ENCODE results near the gene GRIFIN.

Gene GRIFIN

DNA sequence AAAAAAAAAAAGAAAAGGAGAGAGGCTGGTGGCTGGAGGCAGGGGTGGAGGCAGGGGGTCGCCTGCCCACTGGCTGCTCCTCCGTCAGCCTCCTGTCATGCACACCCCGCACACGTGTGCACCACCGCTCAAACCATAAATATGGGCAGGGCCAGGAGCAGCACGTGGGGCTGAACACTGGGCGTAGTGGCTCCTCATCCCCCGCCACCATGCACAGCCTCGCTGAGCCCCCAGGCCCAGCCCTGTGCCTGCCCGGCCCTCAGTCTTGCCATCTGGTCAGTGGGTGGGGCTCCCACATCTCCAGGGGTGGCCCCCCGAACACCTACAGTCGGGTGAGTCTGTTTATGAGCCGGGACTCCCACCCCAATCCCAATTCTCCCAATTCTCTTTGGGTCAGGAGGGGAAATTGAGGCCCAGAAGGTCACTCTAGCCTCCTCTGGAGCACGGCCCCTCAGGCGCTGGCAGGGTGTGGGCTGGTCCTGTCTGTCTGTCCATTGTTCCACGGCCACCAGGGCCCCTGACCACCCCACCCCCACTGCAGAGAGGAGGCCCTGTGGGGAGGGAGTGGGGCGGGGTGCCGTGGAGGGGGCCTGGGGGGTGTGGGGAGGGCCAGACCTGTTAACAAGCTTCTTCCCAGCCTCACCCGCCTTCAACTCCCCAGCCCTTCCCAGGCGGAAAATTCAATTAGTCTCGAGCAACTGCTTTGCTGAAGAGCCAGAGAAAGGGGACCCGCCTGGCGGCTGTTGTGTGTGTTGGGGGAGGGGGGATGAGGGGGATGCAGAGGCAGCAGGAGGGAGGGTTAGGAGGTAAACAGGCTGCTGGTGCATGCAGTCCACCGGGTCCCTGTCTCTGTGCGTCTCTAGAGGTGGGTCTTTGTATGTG lies 19.5 kb upstream of the GRIFIN start:
- no peak overlapping the region for H3K4me2 ChIP-seq (ENCODE audit: low read depth, low read length, poor library complexity, severe bottlenecking)
- H3K4me1 ChIP-seq (ENCODE audit: insufficient read depth, low read length, poor library complexity, severe bottlenecking), result no peaks in the 10 kb centered on the region
- no peaks in the 10 kb centered on the region for H3K36me3 ChIP-seq (ENCODE audit: insufficient read depth, low read length)
- no peak overlapping the region for H3K4me3 ChIP-seq (ENCODE audit: low read length, poor library complexity, severe bottlenecking)
- TF ChIP-seq, protein P1, sequence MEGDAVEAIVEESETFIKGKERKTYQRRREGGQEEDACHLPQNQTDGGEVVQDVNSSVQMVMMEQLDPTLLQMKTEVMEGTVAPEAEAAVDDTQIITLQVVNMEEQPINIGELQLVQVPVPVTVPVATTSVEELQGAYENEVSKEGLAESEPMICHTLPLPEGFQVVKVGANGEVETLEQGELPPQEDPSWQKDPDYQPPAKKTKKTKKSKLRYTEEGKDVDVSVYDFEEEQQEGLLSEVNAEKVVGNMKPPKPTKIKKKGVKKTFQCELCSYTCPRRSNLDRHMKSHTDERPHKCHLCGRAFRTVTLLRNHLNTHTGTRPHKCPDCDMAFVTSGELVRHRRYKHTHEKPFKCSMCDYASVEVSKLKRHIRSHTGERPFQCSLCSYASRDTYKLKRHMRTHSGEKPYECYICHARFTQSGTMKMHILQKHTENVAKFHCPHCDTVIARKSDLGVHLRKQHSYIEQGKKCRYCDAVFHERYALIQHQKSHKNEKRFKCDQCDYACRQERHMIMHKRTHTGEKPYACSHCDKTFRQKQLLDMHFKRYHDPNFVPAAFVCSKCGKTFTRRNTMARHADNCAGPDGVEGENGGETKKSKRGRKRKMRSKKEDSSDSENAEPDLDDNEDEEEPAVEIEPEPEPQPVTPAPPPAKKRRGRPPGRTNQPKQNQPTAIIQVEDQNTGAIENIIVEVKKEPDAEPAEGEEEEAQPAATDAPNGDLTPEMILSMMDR (conservative IDR thresholded peaks at IDR 0.05; ENCODE audit: low read length), result no peak
- TF ChIP-seq EZH2phosphoT487 (IDR thresholded peaks at IDR 0.05; ENCODE audit: borderline replicate concordance), result no peak
- no peaks in the 10 kb centered on the region for H3F3A ChIP-seq (ENCODE audit: low read depth)
- no peak overlapping the region for H2AFZ ChIP-seq (ENCODE audit: low read length)
- H3K27me3 ChIP-seq (ENCODE audit: insufficient read depth, low read length, poor library complexity, severe bottlenecking), result no peaks in the 10 kb centered on the region
- H3K79me2 ChIP-seq (ENCODE audit: insufficient read depth, low read length), result no peaks in the 10 kb centered on the region
- H4K20me1 ChIP-seq (ENCODE audit: insufficient read depth, low read length, poor library complexity, severe bottlenecking), result no peaks in the 10 kb centered on the region
- H3K9ac ChIP-seq (ENCODE audit: low read depth, low read length, poor library complexity, severe bottlenecking), result no peak overlapping the region
- H3K9me2 ChIP-seq (replicated peaks; ENCODE audit: low read depth, low read length), result no peaks in the 10 kb centered on the region
- H3K9me3 ChIP-seq (ENCODE audit: insufficient read depth, low read depth, low read length), result no peaks in the 10 kb centered on the region

DNA sequence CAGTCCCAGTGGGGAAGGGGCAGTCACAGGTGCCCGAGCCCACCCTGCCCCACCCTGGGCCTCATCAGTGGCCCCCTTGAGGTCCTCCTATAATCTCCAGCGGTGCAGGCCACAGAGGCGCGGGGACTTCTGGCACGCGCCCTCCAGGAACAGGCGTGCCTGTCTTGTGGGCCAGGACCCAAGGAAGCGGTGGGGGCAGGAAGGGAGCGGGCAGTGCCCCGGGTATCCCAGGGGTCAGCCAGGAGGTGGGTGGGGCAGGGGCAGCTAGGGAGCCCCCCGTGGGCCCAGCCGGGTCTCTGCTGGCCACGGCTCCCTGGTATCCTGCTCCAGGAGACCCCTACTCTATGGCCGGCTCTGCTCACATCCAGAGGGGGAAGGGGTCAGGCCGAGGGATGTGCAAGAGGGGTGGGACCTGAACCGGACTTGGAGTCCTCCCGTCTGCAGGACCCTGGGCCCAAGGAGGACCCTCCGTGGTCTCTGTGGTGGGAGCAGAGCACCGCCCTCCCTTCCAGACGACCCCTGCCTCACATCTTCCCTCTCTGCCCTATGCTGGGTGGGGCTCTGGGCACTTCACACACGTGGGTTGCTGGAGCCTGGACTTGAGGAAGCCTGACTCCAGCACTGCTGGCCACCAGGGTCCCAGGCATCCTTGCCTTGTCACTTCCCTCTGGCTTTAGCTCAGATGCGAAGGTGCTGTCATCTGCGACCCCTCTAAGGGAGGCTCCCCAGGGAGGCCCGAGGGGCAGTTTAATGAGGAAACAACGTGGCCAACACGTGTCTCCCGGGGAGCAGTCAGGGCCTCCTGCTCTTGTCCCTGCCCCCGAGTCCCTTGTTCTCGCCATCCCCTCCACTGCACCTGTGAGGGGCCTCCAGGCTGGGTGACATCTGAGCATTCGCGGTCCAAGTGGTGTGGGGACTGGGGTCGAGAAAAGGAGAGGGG lies 18.3 kb upstream of the GRIFIN start:
- H3K4me2 ChIP-seq (ENCODE audit: low read depth, low read length, poor library complexity, severe bottlenecking), result no peak overlapping the region
- no peak overlapping the region for H3K9ac ChIP-seq (ENCODE audit: low read depth, low read length, poor library complexity, severe bottlenecking)
- no peak overlapping the region for H3K4me3 ChIP-seq (ENCODE audit: low read length, poor library complexity, severe bottlenecking)
- no peaks in the 10 kb centered on the region for H3K9me2 ChIP-seq (replicated peaks; ENCODE audit: low read depth, low read length)
- H3K36me3 ChIP-seq (ENCODE audit: insufficient read depth, low read length), result no peaks in the 10 kb centered on the region
- H4K20me1 ChIP-seq (ENCODE audit: insufficient read depth, low read length, poor library complexity, severe bottlenecking), result no peaks in the 10 kb centered on the region
- H3F3A ChIP-seq (ENCODE audit: low read depth), result no peaks in the 10 kb centered on the region
- H3K79me2 ChIP-seq (ENCODE audit: insufficient read depth, low read length), result no peaks in the 10 kb centered on the region
- no peak overlapping the region for H2AFZ ChIP-seq (ENCODE audit: low read length)
- no peaks in the 10 kb centered on the region for H3K27me3 ChIP-seq (ENCODE audit: insufficient read depth, low read length, poor library complexity, severe bottlenecking)
- no peaks in the 10 kb centered on the region for H3K4me1 ChIP-seq (ENCODE audit: insufficient read depth, low read length, poor library complexity, severe bottlenecking)
- no peaks in the 10 kb centered on the region for H3K9me3 ChIP-seq (ENCODE audit: insufficient read depth, low read depth, low read length)
- TF ChIP-seq, protein P1 (conservative IDR thresholded peaks at IDR 0.05; ENCODE audit: low read length), result no peak
- TF ChIP-seq EZH2phosphoT487 (IDR thresholded peaks at IDR 0.05; ENCODE audit: borderline replicate concordance), result no peak

DNA sequence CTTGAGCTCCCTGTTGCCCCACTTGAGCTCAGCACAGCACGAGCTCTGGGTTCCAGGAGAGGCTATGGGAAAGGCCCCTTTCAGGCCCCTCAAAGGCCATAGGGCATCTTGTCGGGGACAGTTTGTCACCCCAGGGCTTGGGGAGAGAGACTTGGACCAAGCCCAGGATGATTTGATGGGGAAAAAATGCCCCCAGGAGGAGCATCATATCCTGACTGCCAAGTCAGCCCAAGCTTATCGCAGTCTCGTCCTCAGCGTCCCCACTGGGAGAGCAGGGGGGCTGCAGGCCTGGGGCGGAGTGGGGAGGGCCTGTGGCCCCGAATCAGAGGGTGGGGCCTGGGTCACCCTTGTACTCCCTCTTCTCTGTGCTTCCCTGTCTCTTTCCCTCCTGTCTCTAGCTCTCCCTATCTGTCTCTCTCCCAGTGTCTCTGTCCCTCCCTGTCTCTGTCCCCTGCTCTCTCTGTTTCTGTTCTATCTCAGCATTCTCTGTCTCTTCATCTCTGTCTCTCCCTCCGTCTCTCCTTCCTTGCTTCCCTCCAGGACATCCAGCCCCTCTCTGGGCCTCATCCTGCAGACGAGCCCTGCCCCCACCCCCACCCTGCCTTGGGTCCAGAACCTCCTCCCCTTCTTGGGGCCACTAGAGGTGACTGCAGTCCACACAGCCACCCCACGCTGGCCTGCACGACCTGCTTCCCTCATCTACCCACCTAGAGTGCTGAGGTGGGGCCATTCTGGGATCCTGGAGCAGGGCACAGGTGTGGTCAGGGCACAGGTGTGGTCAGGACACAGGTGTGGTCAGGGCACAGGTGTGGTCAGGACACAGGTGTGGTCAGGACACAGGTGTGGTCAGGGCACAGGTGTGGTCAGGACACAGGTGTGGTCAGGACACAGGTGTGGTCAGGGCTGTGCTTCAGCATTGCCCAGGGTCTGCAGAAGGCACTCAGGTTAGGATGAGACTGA lies 17.3 kb upstream of the GRIFIN start:
- Histone ChIP-seq H3K4me2 (ENCODE audit: low read depth, low read length, poor library complexity, severe bottlenecking) (no peak overlapping the region), H3F3A (ENCODE audit: low read depth) (no peaks in the 10 kb centered on the region), H3K9ac (ENCODE audit: low read depth, low read length, poor library complexity, severe bottlenecking) (no peak overlapping the region), H3K9me2 (replicated peaks; ENCODE audit: low read depth, low read length) (no peaks in the 10 kb centered on the region), H3K36me3 (ENCODE audit: insufficient read depth, low read length) (no peaks in the 10 kb centered on the region), H4K20me1 (ENCODE audit: insufficient read depth, low read length, poor library complexity, severe bottlenecking) (no peaks in the 10 kb centered on the region), H3K4me1 (ENCODE audit: insufficient read depth, low read length, poor library complexity, severe bottlenecking) (no peaks in the 10 kb centered on the region), H3K27me3 (ENCODE audit: insufficient read depth, low read length, poor library complexity, severe bottlenecking) (no peaks in the 10 kb centered on the region), H3K79me2 (ENCODE audit: insufficient read depth, low read length) (no peaks in the 10 kb centered on the region), H3K4me3 (ENCODE audit: low read length, poor library complexity, severe bottlenecking) (no peak overlapping the region), H2AFZ (ENCODE audit: low read length) (no peak overlapping the region), H3K9me3 (ENCODE audit: insufficient read depth, low read depth, low read length) (no peaks in the 10 kb centered on the region)
- TF ChIP-seq, protein P1 (conservative IDR thresholded peaks at IDR 0.05; ENCODE audit: low read length), result no peak
